Natural killer cell treated with Interleukin-12 subunit alpha and Interleukin-12 subunit beta and Interleukin-15 and Interleukin-18, amount 100 ng/mL, for 72 hours (primary cell): ENCODE data around the gene MAPK8. TPM values are rescaled to one million over a fixed set of nuclear protein-coding genes. Genes with fewer than 3 reads are reported as not detected.

ENCODE experiments used
- ATAC-seq, 2 donors: fragments of 150-1000 bp; cut with Tn5 transposase in 1 of 2; sonication (Bioruptor Pico), chemical (Tn5 transposase) in 1 of 2; 2 replicates each; pipeline ENCODE4 v1.10.0; 2021
- DNase-seq: peaks from one replicate; pipeline ENCODE4 v3.0.0; 2022; ENCODE audit warnings: low spot score
- H3K27ac Mint-ChIP-seq, 2 donors: 1 replicate in 1 of 2; 2 replicates in 1 of 2; pipeline ENCODE4 v1.8.0; 2022; ENCODE audit warnings: mixed read lengths in 2 of 2, mild to moderate bottlenecking in 1 of 2, moderate library complexity in 1 of 2
- H3K27me3 Mint-ChIP-seq, 2 donors: 1 replicate in 1 of 2; 2 replicates in 1 of 2; pipeline ENCODE4 v1.8.0; 2022; ENCODE audit warnings: mixed read lengths in 2 of 2
- H3K36me3 Mint-ChIP-seq: one replicate; pipeline ENCODE4 v1.8.0; 2022; ENCODE audit warnings: mixed read lengths
- H3K4me1 Mint-ChIP-seq, 2 donors: 1 replicate in 1 of 2; 2 replicates in 1 of 2; pipeline ENCODE4 v1.8.0; 2022; ENCODE audit warnings: low read depth in 2 of 2, mixed read lengths in 2 of 2, mild to moderate bottlenecking in 1 of 2
- H3K4me3 Mint-ChIP-seq: one replicate; pipeline ENCODE4 v1.8.0; 2022; ENCODE audit warnings: mixed read lengths
- H3K9me3 Mint-ChIP-seq: 2 replicates; pipeline ENCODE4 v1.8.0; 2022; ENCODE audit warnings: mixed read lengths
- total RNA-seq, 2 donors: library from RNA; stranded (reverse); gene quantifications; one replicate each; pipeline ENCODE4 v1.2.3, GENCODE V29; 2022

Gene MAPK8
- total RNA-seq, 2 donors from 2014 or later, result 43.1 to 79.9 TPM

GRCh38 chr10:48457949-48458661 is 151.6 kb downstream of the MAPK8 start:
- no peaks in the 10 kb centered on the region for H3K27me3 Mint-ChIP-seq
- peak; percentile 46 for DNase-seq

GRCh38 chr10:48458662-48459048 is 152.2 kb downstream of the MAPK8 start:
- no peak for ATAC-seq
- H3K4me1 Mint-ChIP-seq, result no peaks in the 10 kb centered on the region
- no peak overlapping the region for H3K4me3 Mint-ChIP-seq
- no peaks in the 10 kb centered on the region for H3K9me3 Mint-ChIP-seq
- H3K36me3 Mint-ChIP-seq, result no peaks in the 10 kb centered on the region
- H3K27ac Mint-ChIP-seq, result no peak overlapping the region
- no peaks in the 10 kb centered on the region for H3K27me3 Mint-ChIP-seq
- DNase-seq, result no peak

More at GRCh38 chr10:48457949-48458661, 151.6 kb downstream of the MAPK8 start:
- Mint-ChIP-seq H3K4me1 (no peaks in the 10 kb centered on the region), H3K27ac (no peak overlapping the region), H3K36me3 (no peaks in the 10 kb centered on the region), H3K4me3 (no peak overlapping the region), H3K9me3 (no peaks in the 10 kb centered on the region)
- ATAC-seq, result no peak

- H3K36me3 Mint-ChIP-seq, result no peaks in the 10 kb centered on the region
- no peaks in the 10 kb centered on the region for H3K4me1 Mint-ChIP-seq
- H3K4me3 Mint-ChIP-seq, result no peak overlapping the region
- no peaks in the 10 kb centered on the region for H3K9me3 Mint-ChIP-seq
- no peaks in the 10 kb centered on the region for H3K27me3 Mint-ChIP-seq
- peak; percentile 58 for DNase-seq
- no peak for ATAC-seq
- H3K27ac Mint-ChIP-seq, result no peak overlapping the region
Measured at GRCh38 chr10:48459270-48460150, 153.0 kb downstream of the MAPK8 start.

- Mint-ChIP-seq H3K4me1 (no peaks in the 10 kb centered on the region), H3K36me3 (no peaks in the 10 kb centered on the region), H3K27me3 (no peaks in the 10 kb centered on the region), H3K9me3 (no peaks in the 10 kb centered on the region), H3K27ac (no peak overlapping the region), H3K4me3 (no peak overlapping the region)
- DNase-seq (no peak), ATAC-seq (no peak)
Measured at GRCh38 chr10:48460182-48460581, 153.7 kb downstream of the MAPK8 start.

- no peaks in the 10 kb centered on the region for H3K9me3 Mint-ChIP-seq
- no peaks in the 10 kb centered on the region for H3K27me3 Mint-ChIP-seq
- no peak for DNase-seq
- H3K36me3 Mint-ChIP-seq, result no peaks in the 10 kb centered on the region
- no peak for ATAC-seq
- no peaks in the 10 kb centered on the region for H3K4me1 Mint-ChIP-seq
- no peak overlapping the region for H3K27ac Mint-ChIP-seq
- no peak overlapping the region for H3K4me3 Mint-ChIP-seq
Measured at GRCh38 chr10:48461623-48462481, 155.4 kb downstream of the MAPK8 start.

GRCh38 chr10:48462482-48463020 is 156.1 kb downstream of the MAPK8 start:
- ATAC-seq (no peak), DNase-seq (peak; percentile 22)
- H3K9me3 Mint-ChIP-seq, result no peaks in the 10 kb centered on the region
- no peak overlapping the region for H3K4me3 Mint-ChIP-seq
- H3K27ac Mint-ChIP-seq, result no peak overlapping the region
- no peaks in the 10 kb centered on the region for H3K27me3 Mint-ChIP-seq
- no peaks in the 10 kb centered on the region for H3K36me3 Mint-ChIP-seq
- H3K4me1 Mint-ChIP-seq, result no peaks in the 10 kb centered on the region

- Mint-ChIP-seq H3K4me3 (no peak overlapping the region), H3K27me3 (no peaks in the 10 kb centered on the region), H3K27ac (no peak overlapping the region), H3K4me1 (no peaks in the 10 kb centered on the region), H3K36me3 (no peaks in the 10 kb centered on the region), H3K9me3 (no peaks in the 10 kb centered on the region)
- ATAC-seq (no peak), DNase-seq (no peak)
Measured at GRCh38 chr10:48463318-48464003, 157.0 kb downstream of the MAPK8 start.

- Mint-ChIP-seq H3K36me3 (no peaks in the 10 kb centered on the region), H3K27ac (no peak overlapping the region), H3K4me3 (no peak overlapping the region), H3K9me3 (no peaks in the 10 kb centered on the region), H3K27me3 (no peaks in the 10 kb centered on the region), H3K4me1 (no peaks in the 10 kb centered on the region)
- DNase-seq (no peak), ATAC-seq (no peak)
Measured at GRCh38 chr10:48464121-48464870, 157.8 kb downstream of the MAPK8 start.

- ATAC-seq (peak in 1 of 2 donors; percentile 11), DNase-seq (no peak)
- H3K9me3 Mint-ChIP-seq, result no peaks in the 10 kb centered on the region
- H3K27me3 Mint-ChIP-seq, result no peaks in the 10 kb centered on the region
- H3K36me3 Mint-ChIP-seq, result no peaks in the 10 kb centered on the region
- H3K4me3 Mint-ChIP-seq, result no peak overlapping the region
- no peak overlapping the region for H3K27ac Mint-ChIP-seq
- H3K4me1 Mint-ChIP-seq, result no peaks in the 10 kb centered on the region
Measured at GRCh38 chr10:48464871-48465736, 158.6 kb downstream of the MAPK8 start.

- no peak overlapping the region for H3K27ac Mint-ChIP-seq
- no peak for DNase-seq
- no peak for ATAC-seq
- H3K27me3 Mint-ChIP-seq, result no peaks in the 10 kb centered on the region
- H3K4me1 Mint-ChIP-seq, result no peaks in the 10 kb centered on the region
- no peaks in the 10 kb centered on the region for H3K9me3 Mint-ChIP-seq
- no peak overlapping the region for H3K4me3 Mint-ChIP-seq
- H3K36me3 Mint-ChIP-seq, result no peaks in the 10 kb centered on the region
Measured at GRCh38 chr10:48465860-48466521, 159.5 kb downstream of the MAPK8 start.

- Mint-ChIP-seq H3K27me3 (no peaks in the 10 kb centered on the region), H3K36me3 (no peaks in the 10 kb centered on the region), H3K9me3 (no peaks in the 10 kb centered on the region), H3K4me1 (no peaks in the 10 kb centered on the region), H3K4me3 (no peak overlapping the region), H3K27ac (no peak overlapping the region)
- DNase-seq (no peak), ATAC-seq (no peak)
Measured at GRCh38 chr10:48466611-48467240, 160.2 kb downstream of the MAPK8 start.
